ENCODE measurements around the gene B3GNT5. TPM values are rescaled to one million over a fixed set of nuclear protein-coding genes. Genes with fewer than 3 reads are reported as not detected.

B3GNT5 gene
- total and polyA plus RNA-seq, 2 experiments from 2014 or later, result 0.69 to 1.7 TPM

DNA sequence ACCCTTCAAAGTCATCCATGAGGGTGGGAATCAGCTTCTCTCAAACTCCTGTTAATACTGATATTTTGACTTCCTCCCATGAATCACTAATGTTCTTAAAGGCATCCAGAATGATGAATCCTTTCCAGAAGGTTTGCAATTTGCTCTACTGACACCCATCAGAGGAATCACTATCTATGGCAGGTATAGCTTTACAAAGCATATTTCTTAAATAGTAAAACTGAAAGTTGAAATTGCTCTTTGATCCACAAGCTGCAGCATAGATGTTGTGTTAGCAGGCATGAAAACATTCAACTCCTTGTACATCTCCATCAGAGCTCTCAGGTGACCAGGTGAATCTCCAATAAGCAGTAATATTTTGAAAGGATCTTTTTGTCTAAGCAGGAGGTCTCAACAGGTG is 66.3 kb downstream of the B3GNT5 start:
- H3K36me3 ChIP-seq, result no peaks in the 10 kb centered on the region
- H3K4me1 ChIP-seq (ENCODE audit: low read depth), result peaks cover 11% of the 10 kb centered on the region
- H3K4me3 ChIP-seq, result no peak overlapping the region
- H3K27ac ChIP-seq, result no peak overlapping the region
- H3K27me3 ChIP-seq, result no peaks in the 10 kb centered on the region
- TF ChIP-seq CTCF (IDR thresholded peaks at IDR 0.05; ENCODE audit: low read depth, low read length), result no peak
- H3K9me3 ChIP-seq (ENCODE audit: low read depth), result no peaks in the 10 kb centered on the region
- DNase-seq (ENCODE audit: low read depth in 1 of 2, low spot score in 1 of 2), result no peak

Other genes with a start within 250 kb of the B3GNT5 start
- gene MCCC1, start 153.8 kb upstream of the B3GNT5 start, total RNA-seq, result 33.2 and 40.1 TPM in 2 replicates
- 40.5 and 47.8 TPM in 2 replicates for gene MCCC1, start 153.8 kb upstream of the B3GNT5 start, polyA plus RNA-seq
- gene LAMP3, start 90.5 kb upstream of the B3GNT5 start, total RNA-seq, result 0.12 TPM in 1 of 2 replicates, not detected in the other
- not detected in 2 replicates for gene LAMP3, start 90.5 kb upstream of the B3GNT5 start, polyA plus RNA-seq
- gene MCF2L2, start 175.4 kb downstream of the B3GNT5 start, total RNA-seq, result 7.0 and 12.9 TPM in 2 replicates
- gene MCF2L2, start 175.4 kb downstream of the B3GNT5 start, polyA plus RNA-seq, result 4.4 and 7.1 TPM in 2 replicates